ENCODE measurements around the gene MEIKIN. TPM values are rescaled to one million over a fixed set of nuclear protein-coding genes. Genes with fewer than 3 reads are reported as not detected.

MEIKIN gene
- total and polyA plus RNA-seq, 2 of the 13 experiments (the other 11 are each of a cell fraction or from before 2014, with no cell fraction given): not detected

DNA sequence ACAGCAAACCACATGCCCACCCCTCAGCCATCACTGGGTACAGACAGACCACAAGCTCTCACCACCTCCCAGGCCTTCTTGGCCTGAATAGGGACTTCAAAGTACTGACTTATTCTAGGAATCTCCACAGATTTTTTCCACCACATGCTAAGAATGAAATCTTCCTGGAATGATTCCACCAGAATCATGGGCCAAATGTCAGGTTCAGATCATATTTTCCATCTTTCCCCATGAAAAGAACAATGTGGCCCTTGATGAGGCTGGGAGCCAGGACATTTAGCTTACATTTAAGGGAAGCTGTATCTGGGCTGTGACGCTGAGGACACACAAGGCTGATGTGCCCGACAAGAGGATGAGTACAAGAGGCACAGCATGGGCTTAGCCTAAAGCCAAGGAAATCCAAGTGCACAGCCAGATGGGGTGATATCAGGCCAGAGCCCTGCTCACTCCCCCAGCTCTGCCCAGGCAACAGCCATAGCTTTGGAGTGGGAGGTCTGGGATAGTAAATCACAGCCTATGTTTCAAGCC is 37.8 kb upstream of the MEIKIN start:
- Histone ChIP-seq H3K9me3 (ENCODE audit: low read length) (no peaks in the 10 kb centered on the region), H3K4me2 (ENCODE audit: low read depth, low read length) (no peak overlapping the region), H4K20me1 (ENCODE audit: insufficient read depth, low read length) (no peaks in the 10 kb centered on the region), H3K27me3 (ENCODE audit: control insufficient read depth in 1 of 2, insufficient read depth in 2 of 2, low read length in 2 of 2) (no peaks in the 10 kb centered on the region), H3K79me2 (ENCODE audit: insufficient read depth, low read length) (no peaks in the 10 kb centered on the region), H3K4me1 (ENCODE audit: insufficient read depth, low read length) (peaks cover 6% of the 10 kb centered on the region; the same call in 1 of the 2 replicates), H3K27ac (ENCODE audit: extremely low read length, insufficient read depth, low read length) (no peak overlapping the region), H3K9ac (ENCODE audit: insufficient read depth, low read depth, low read length) (no peak overlapping the region), H2AFZ (ENCODE audit: low read length) (no peak overlapping the region), H3K36me3 (replicated peaks in 1 of 2; ENCODE audit: control insufficient read depth in 1 of 2, insufficient read depth in 2 of 2, low read length in 2 of 2) (no peaks in the 10 kb centered on the region), H3K4me3 (replicated peaks in 1 of 3; ENCODE audit: insufficient read depth in 1 of 3, low read depth in 2 of 3, low read length in 3 of 3) (no peak overlapping the region)
- ChIA-PET CTCF (ENCODE audit: low intra/inter-chr PET ratio, low total read pairs) (no interaction called here), POLR2A (no interaction called here)
- ATAC-seq (no peak), FAIRE-seq (no peak), DNase-seq (ENCODE audit: low spot score) (no peak)
- in situ Hi-C loops (cut with HindIII; ENCODE audit: extremely low pct_ligation_motif_present, low pct_unique_long_range_greater_than_20kb): no loop called here
- no TSS peak for BruUV-seq (replicated peaks)
- intact Hi-C loops (cut with micrococcal nuclease; ENCODE audit: unreplicated experiment): no loop called here
- TF ChIP-seq ZFP82 (CRISPR knock-in tag; IDR thresholded peaks at IDR 0.05; ENCODE audit: borderline replicate concordance): no peak
- no peak for TF ChIP-seq PAX8 (CRISPR knock-in tag; IDR thresholded peaks at IDR 0.05; ENCODE audit: borderline replicate concordance)
- no peak for TF ChIP-seq ELF4 (CRISPR knock-in tag; IDR thresholded peaks at IDR 0.05; ENCODE audit: borderline replicate concordance)
- TF ChIP-seq ZNF878 (CRISPR knock-in tag; IDR thresholded peaks at IDR 0.05): no peak
- TF ChIP-seq, protein P1, sequence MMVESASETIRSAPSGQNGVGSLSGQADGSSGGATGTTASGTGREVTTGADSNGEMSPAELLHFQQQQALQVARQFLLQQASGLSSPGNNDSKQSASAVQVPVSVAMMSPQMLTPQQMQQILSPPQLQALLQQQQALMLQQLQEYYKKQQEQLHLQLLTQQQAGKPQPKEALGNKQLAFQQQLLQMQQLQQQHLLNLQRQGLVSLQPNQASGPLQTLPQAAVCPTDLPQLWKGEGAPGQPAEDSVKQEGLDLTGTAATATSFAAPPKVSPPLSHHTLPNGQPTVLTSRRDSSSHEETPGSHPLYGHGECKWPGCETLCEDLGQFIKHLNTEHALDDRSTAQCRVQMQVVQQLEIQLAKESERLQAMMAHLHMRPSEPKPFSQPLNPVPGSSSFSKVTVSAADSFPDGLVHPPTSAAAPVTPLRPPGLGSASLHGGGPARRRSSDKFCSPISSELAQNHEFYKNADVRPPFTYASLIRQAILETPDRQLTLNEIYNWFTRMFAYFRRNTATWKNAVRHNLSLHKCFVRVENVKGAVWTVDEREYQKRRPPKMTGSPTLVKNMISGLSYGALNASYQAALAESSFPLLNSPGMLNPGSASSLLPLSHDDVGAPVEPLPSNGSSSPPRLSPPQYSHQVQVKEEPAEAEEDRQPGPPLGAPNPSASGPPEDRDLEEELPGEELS (CRISPR knock-in tag; IDR thresholded peaks at IDR 0.05): no peak
- TF ChIP-seq RFXAP (CRISPR knock-in tag; IDR thresholded peaks at IDR 0.05; ENCODE audit: borderline replicate concordance): no peak
- no peak for TF ChIP-seq CBFB (CRISPR knock-in tag; IDR thresholded peaks at IDR 0.05)
- no peak for TF ChIP-seq ZNF224 (CRISPR knock-in tag; IDR thresholded peaks at IDR 0.05)
- no peak for TF ChIP-seq ZFAT (CRISPR knock-in tag; conservative IDR thresholded peaks at IDR 0.05)
- TF ChIP-seq HNRNPUL1 (IDR thresholded peaks at IDR 0.05; ENCODE audit: low read depth, low read length): no peak
- no peak for TF ChIP-seq ZNF547 (CRISPR knock-in tag; IDR thresholded peaks at IDR 0.05)
- TF ChIP-seq FOXK2 (IDR thresholded peaks at IDR 0.05): no peak
- no peak for TF ChIP-seq JARID2 (CRISPR knock-in tag; IDR thresholded peaks at IDR 0.05; ENCODE audit: insufficient replicate concordance)
- TF ChIP-seq SYNCRIP (IDR thresholded peaks at IDR 0.05; ENCODE audit: insufficient read depth, low read depth, low read length): no peak
- TF ChIP-seq ZNF235 (CRISPR knock-in tag; IDR thresholded peaks at IDR 0.05; ENCODE audit: borderline replicate concordance): no peak
- TF ChIP-seq, protein P2, sequence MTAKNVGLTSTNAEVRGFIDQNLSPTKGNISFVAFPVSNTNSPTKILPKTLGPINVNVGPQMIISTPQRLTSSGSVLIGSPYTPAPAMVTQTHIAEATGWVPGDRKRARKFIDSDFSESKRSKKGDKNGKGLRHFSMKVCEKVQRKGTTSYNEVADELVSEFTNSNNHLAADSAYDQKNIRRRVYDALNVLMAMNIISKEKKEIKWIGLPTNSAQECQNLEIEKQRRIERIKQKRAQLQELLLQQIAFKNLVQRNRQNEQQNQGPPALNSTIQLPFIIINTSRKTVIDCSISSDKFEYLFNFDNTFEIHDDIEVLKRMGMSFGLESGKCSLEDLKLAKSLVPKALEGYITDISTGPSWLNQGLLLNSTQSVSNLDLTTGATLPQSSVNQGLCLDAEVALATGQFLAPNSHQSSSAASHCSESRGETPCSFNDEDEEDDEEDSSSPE (CRISPR knock-in tag; IDR thresholded peaks at IDR 0.05): no peak
- no peak for TF ChIP-seq ZNF775 (CRISPR knock-in tag; IDR thresholded peaks at IDR 0.05; ENCODE audit: borderline replicate concordance)
- TF ChIP-seq ZNF562 (CRISPR knock-in tag; IDR thresholded peaks at IDR 0.05; ENCODE audit: borderline replicate concordance): no peak
- 85% methylated on average over 2 of the region's 2 CpGs for WGBS (ENCODE audit: low lambda C conversion rate)
